GM19043 (cell line): Measurements from ENCODE around the gene CERS6.

Experiments
- ATAC-seq: cut with Tn5 transposase; IDR thresholded peaks from one replicate; pipeline ENCODE4 v1.9.1; 2021; ENCODE audit warnings: low read depth; ENCODE audit not compliant: unreplicated experiment

Gene CERS6

GRCh38 chr2:168810235-168810634, 354.2 kb downstream of the CERS6 start:
- no peak for ATAC-seq

- ATAC-seq, result no peak
Observed at GRCh38 chr2:168811696-168812095, 355.6 kb downstream of the CERS6 start.

- no peak for ATAC-seq
Observed at GRCh38 chr2:168814046-168814445, 358.0 kb downstream of the CERS6 start.

- ATAC-seq, result no peak
Observed at GRCh38 chr2:168814939-168815907, 359.2 kb downstream of the CERS6 start.

GRCh38 chr2:168816369-168816768, 360.3 kb downstream of the CERS6 start:
- ATAC-seq, result no peak

- no peak for ATAC-seq
Observed at GRCh38 chr2:168819050-168819715, 363.1 kb downstream of the CERS6 start.

GRCh38 chr2:168819829-168820489, 363.9 kb downstream of the CERS6 start:
- no peak for ATAC-seq

- no peak for ATAC-seq
Observed at GRCh38 chr2:168821577-168821976, 365.5 kb downstream of the CERS6 start.

- ATAC-seq, result no peak
Observed at GRCh38 chr2:168821992-168822391, 365.9 kb downstream of the CERS6 start.
